Mammary microvascular endothelial cell (primary cell): Measurements from ENCODE around the gene USP25. TPM values are rescaled to one million over a fixed set of nuclear protein-coding genes. Genes with fewer than 3 reads are reported as not detected.

Experiments used
- total RNA-seq: library from RNA; depleted of rRNA; stranded (reverse); fragments of >200 nt; gene quantifications from 2 replicates; pipeline ENCODE4 v1.2.3, GENCODE V29; 2015

USP25 gene, protein sequence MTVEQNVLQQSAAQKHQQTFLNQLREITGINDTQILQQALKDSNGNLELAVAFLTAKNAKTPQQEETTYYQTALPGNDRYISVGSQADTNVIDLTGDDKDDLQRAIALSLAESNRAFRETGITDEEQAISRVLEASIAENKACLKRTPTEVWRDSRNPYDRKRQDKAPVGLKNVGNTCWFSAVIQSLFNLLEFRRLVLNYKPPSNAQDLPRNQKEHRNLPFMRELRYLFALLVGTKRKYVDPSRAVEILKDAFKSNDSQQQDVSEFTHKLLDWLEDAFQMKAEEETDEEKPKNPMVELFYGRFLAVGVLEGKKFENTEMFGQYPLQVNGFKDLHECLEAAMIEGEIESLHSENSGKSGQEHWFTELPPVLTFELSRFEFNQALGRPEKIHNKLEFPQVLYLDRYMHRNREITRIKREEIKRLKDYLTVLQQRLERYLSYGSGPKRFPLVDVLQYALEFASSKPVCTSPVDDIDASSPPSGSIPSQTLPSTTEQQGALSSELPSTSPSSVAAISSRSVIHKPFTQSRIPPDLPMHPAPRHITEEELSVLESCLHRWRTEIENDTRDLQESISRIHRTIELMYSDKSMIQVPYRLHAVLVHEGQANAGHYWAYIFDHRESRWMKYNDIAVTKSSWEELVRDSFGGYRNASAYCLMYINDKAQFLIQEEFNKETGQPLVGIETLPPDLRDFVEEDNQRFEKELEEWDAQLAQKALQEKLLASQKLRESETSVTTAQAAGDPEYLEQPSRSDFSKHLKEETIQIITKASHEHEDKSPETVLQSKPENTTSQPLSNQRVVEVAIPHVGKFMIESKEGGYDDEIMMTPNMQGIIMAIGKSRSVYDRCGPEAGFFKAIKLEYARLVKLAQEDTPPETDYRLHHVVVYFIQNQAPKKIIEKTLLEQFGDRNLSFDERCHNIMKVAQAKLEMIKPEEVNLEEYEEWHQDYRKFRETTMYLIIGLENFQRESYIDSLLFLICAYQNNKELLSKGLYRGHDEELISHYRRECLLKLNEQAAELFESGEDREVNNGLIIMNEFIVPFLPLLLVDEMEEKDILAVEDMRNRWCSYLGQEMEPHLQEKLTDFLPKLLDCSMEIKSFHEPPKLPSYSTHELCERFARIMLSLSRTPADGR
- 33.4 and 35.4 TPM in 2 replicates for total RNA-seq

GRCh38 chr21:15729674-15730483 is at the start of gene USP25:
TSS of gene USP25 (plus strand) at chr21:15729982. CDS start at chr21:15730394, 412 bp downstream.

